Upper lobe of right lung (tissue), 1 donor: Measurements from ENCODE around the gene ROR2. TPM values are rescaled to one million over a fixed set of nuclear protein-coding genes. Genes with fewer than 3 reads are reported as not detected.

Source experiments
- ATAC-seq: fragments of 200-7000 bp; cut with Tn5 transposase; one replicate; pipeline ENCODE4 v1.9.1; 2020; ENCODE audit warnings: mild to moderate bottlenecking, moderate library complexity
- DNase-seq: peaks from one replicate; pipeline ENCODE4 v3.0.0-alpha.2; 2020
- H3K27ac ChIP-seq: fragments of 200-600 bp; one replicate; pipeline ENCODE4 v1.8.0; 2022
- H3K27me3 ChIP-seq: fragments of 200-600 bp; one replicate; pipeline ENCODE4 v1.8.0; 2022; ENCODE audit warnings: mild to moderate bottlenecking
- H3K36me3 ChIP-seq: fragments of 200-600 bp; one replicate; pipeline ENCODE4 v1.8.0; 2022
- H3K4me1 ChIP-seq: fragments of 200-600 bp; one replicate; pipeline ENCODE4 v1.8.0; 2022
- H3K4me3 ChIP-seq: fragments of 200-600 bp; one replicate; pipeline ENCODE4 v1.8.0; 2022; ENCODE audit warnings: mild to moderate bottlenecking
- H3K9me3 ChIP-seq: fragments of 200-600 bp; one replicate; pipeline ENCODE4 v1.8.0; 2022
- intact Hi-C: fragments of 100-400 bp; cut with DNase I; formaldehyde crosslinking; loops from one replicate; pipeline ENCODE4 v1.11.0; 2022
- total RNA-seq: library from RNA; stranded (reverse); fragmentation: NEBNext Ultra II Directional; extraction: Animal tissue kit (Norgen Biotek cat#: 25700); gene quantifications from one replicate; pipeline ENCODE4 v1.2.1, GENCODE V29; 2021
- TF ChIP-seq, protein P1 (sequence below): fragments of 200-600 bp; IDR thresholded peaks from one replicate; pipeline ENCODE4 v1.8.0; 2022; ENCODE audit warnings: antibody characterized with exemption
- donor health status: DM: no; HTN: yes; CAD: no; lungs with severe emphysema.

Gene ROR2
- total RNA-seq, 1 donor from 2014 or later = 5.5 TPM

DNA sequence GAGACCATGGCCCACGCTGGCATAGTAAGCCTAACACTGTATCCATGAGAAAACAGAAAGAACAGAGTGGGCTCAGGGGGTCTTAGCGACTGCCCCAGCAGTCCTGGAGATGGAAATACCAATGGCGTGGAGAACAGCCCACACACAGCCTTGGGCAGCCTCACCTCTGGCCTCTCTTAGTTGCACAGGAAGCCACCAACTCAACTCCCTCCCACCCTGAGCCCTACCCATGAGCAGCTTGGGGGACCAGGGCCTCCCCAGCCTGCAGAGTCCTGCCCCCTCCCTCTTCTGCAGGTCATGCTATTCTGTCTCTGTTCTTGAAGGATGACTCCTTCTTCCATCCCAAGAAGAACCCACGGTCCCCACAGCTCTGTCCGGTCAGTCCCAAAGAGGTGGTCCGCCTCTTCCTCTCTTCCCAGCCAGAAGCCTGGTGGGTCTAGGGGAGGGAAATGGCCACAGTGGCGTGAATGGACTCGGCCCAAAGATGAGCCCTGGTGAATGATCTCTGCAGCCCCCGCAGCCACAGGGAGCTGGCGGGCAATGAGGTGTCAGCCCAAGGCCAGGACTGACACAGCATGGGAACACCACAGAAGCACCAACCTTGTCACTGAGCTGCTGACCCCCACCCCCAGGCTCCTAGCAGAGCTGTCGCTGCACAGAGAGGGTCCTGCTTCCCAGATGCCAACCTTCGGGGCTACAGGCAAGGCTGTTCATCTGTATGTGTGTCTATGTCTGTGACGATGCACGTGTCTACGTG lies 131.2 kb downstream of the ROR2 start:
- peaks cover 3% of the 10 kb centered on the region for H3K4me1 ChIP-seq
- no peak overlapping the region for H3K4me3 ChIP-seq
- DNase-seq = no peak
- H3K9me3 ChIP-seq = no peaks in the 10 kb centered on the region
- H3K36me3 ChIP-seq = no peaks in the 10 kb centered on the region
- intact Hi-C loops = no loop called here
- no peak overlapping the region for H3K27ac ChIP-seq
- TF ChIP-seq, protein P1, sequence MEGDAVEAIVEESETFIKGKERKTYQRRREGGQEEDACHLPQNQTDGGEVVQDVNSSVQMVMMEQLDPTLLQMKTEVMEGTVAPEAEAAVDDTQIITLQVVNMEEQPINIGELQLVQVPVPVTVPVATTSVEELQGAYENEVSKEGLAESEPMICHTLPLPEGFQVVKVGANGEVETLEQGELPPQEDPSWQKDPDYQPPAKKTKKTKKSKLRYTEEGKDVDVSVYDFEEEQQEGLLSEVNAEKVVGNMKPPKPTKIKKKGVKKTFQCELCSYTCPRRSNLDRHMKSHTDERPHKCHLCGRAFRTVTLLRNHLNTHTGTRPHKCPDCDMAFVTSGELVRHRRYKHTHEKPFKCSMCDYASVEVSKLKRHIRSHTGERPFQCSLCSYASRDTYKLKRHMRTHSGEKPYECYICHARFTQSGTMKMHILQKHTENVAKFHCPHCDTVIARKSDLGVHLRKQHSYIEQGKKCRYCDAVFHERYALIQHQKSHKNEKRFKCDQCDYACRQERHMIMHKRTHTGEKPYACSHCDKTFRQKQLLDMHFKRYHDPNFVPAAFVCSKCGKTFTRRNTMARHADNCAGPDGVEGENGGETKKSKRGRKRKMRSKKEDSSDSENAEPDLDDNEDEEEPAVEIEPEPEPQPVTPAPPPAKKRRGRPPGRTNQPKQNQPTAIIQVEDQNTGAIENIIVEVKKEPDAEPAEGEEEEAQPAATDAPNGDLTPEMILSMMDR = no peak
- no peaks in the 10 kb centered on the region for H3K27me3 ChIP-seq
- ATAC-seq = no peak

DNA sequence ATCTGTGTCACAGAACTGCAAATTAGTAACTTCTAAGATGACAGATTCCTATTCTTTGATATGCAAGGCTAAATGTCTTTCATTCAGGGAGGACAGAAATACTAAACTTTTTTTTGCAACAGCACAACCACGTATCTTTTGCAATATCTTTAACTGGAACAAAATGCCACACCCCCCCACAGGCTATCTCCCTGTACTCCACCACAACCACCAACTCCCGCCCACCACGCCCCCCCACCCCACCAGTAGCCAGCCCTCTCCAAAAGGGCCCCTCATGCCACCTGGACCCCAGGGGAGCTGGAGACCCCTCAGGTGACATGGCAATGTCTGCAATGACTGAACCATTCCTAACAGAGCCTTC lies 131.8 kb downstream of the ROR2 start:
- no peak overlapping the region for H3K4me3 ChIP-seq
- no peaks in the 10 kb centered on the region for H3K36me3 ChIP-seq
- TF ChIP-seq, protein P1 = no peak
- intact Hi-C loops = no loop called here
- DNase-seq (no peak), ATAC-seq (no peak)
- peaks cover 3% of the 10 kb centered on the region for H3K4me1 ChIP-seq
- no peaks in the 10 kb centered on the region for H3K9me3 ChIP-seq
- no peaks in the 10 kb centered on the region for H3K27me3 ChIP-seq
- no peak overlapping the region for H3K27ac ChIP-seq

DNA sequence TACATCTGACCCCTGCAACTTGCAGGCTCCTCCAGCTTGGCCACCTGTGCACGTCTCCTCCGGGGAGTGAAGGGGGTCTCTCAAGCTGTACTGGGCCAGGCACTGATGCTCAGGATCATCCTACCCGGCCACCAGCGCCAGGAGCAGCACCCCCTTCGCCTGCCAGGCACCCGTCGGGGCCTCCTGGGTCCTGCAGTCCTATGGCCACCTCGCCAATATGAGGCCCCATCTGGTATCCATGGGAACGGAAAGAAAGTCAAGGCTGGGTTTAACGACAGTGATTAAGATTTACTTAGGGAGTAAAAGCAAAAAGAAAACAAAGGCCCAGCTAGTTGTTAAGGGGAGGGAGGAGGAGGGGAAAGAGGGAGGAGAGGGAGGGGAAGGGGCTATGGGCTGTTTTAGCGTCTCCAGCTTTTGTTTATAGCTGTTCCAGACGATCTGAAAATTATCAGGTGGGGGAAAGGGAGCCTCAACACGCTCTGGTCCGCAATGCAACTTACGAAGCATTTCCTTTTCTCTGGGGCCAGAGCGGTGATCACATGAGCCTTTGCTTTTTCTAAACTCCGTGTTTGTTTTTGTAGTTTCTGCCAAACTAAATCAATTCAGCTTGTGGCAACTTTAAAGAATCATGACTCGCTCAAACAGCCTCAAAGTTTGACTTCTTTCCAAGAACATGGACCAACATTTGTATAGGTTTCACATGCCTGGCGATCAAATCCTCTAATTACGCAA lies 132.4 kb downstream of the ROR2 start:
- Histone ChIP-seq H3K4me3 (peak overlapping the region; percentile 8), H3K9me3 (no peaks in the 10 kb centered on the region), H3K27ac (peak overlapping the region; percentile 60), H3K36me3 (no peaks in the 10 kb centered on the region), H3K27me3 (no peaks in the 10 kb centered on the region), H3K4me1 (peaks cover 3% of the 10 kb centered on the region)
- TF ChIP-seq, protein P1 = no peak
- ATAC-seq (no peak), DNase-seq (no peak)
- intact Hi-C loops = no loop called here

DNA sequence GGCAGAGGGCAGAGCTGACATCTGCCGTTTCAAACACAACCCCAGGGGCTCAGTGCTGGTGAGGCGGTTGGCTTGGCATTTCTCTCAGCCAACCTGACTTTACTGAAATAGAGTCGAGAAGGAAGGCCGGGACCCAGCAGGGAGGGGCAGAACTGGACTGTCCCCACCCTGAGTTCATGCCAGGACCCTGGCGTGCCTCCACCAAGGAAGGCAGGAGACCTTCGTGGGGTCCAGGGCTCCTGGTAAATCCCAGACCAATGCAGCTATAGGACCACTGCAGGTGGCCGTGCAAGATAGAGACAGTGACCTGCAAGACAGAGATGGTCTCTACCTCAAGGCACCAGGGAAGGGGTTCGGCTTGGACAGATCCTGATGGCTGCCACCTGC lies 132.9 kb downstream of the ROR2 start:
- intact Hi-C loops = no loop called here
- no peaks in the 10 kb centered on the region for H3K27me3 ChIP-seq
- TF ChIP-seq, protein P1 = no peak
- no peaks in the 10 kb centered on the region for H3K36me3 ChIP-seq
- no peak overlapping the region for H3K4me3 ChIP-seq
- no peak for ATAC-seq
- H3K9me3 ChIP-seq = no peaks in the 10 kb centered on the region
- peaks cover 3% of the 10 kb centered on the region for H3K4me1 ChIP-seq
- DNase-seq = no peak
- H3K27ac ChIP-seq = peak overlapping the region; percentile 60

DNA sequence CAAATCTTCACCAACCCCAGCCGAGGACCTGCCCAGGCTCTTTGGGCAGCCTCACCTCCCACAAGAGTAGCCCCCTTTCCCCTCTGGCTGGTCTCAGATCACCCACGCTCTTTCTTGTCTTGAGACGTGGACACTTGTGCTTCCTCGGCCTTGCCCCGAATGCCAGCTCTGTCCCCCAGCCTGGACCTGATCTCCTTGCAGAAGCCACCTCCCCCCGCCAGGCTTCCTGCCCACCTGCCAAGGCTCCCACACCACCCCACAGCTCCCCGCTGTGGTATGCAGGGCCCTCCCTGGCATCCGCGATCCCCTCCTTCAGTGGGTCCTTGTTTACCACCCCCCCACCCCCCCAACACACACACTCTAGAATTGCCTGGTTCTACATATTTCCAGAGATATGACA lies 133.7 kb downstream of the ROR2 start:
- Histone ChIP-seq H3K36me3 (no peaks in the 10 kb centered on the region), H3K27ac (no peak overlapping the region), H3K9me3 (no peaks in the 10 kb centered on the region), H3K4me1 (peaks cover 3% of the 10 kb centered on the region), H3K27me3 (no peaks in the 10 kb centered on the region), H3K4me3 (no peak overlapping the region)
- DNase-seq (no peak), ATAC-seq (no peak)
- intact Hi-C loops = no loop called here
- TF ChIP-seq, protein P1 = no peak
